Measurements from ENCODE around the gene ARSB.

GRCh38 chr5:78958672-78959445 is 26.3 kb downstream of the ARSB start:
- TF ChIP-seq CTCF (IDR thresholded peaks at IDR 0.05) (no peak), POLR2A (IDR thresholded peaks at IDR 0.05) (no peak)
